A673 (cell line): Measurements from ENCODE around the gene SLC38A8. TPM values are rescaled to one million over a fixed set of nuclear protein-coding genes. Genes with fewer than 3 reads are reported as not detected.

ENCODE experiments used
- BruUV-seq: library from RNA; stranded (reverse); fragments of 400-500 nt; replicated peaks from 2 replicates; lab custom pipeline; 2021; lab: Mats Ljungman, UMichigan
- CTCF ChIA-PET: fragments of 300-600 bp; sonication (Branson Sonifier 250); formaldehyde crosslinking; loops from one replicate; lab custom pipeline; 2022; ENCODE audit warnings: antibody characterized with exemption; lab: Charles Lee
- POLR2A ChIA-PET: fragments of 300-600 bp; sonication (Branson Sonifier 250); formaldehyde crosslinking; loops from one replicate; lab custom pipeline; 2022; ENCODE audit warnings: antibody characterized with exemption; ENCODE audit not compliant: low non-redundant PET; lab: Charles Lee
- DNase-seq: peaks from one replicate; pipeline ENCODE4 v3.0.0-alpha.2; 2015; ENCODE audit warnings: low spot score
- H3K27ac ChIP-seq: fragments of 200-600 bp; sonication (generic); 2 replicates; pipeline ENCODE4 v1.5.1; 2016; ENCODE audit warnings: mixed run types, low read depth, mild to moderate bottlenecking, mixed read lengths, antibody characterized with exemption, low read length; ENCODE audit not compliant: poor library complexity, severe bottlenecking
- H3K27me3 ChIP-seq: fragments of 200-600 bp; sonication (generic); replicated peaks from 2 replicates; pipeline ENCODE4 v1.6.1; 2017; ENCODE audit warnings: mixed run types, low read depth, mild to moderate bottlenecking, mixed read lengths, antibody characterized with exemption, low read length; ENCODE audit not compliant: insufficient read depth, poor library complexity
- H3K36me3 ChIP-seq: fragments of 200-600 bp; sonication (generic); 2 replicates; pipeline ENCODE4 v1.6.1; 2016; ENCODE audit warnings: mixed run types, mild to moderate bottlenecking, mixed read lengths, antibody characterized with exemption, low read length; ENCODE audit not compliant: insufficient read depth, poor library complexity, severe bottlenecking
- H3K4me1 ChIP-seq: fragments of 200-600 bp; sonication (generic); 2 replicates; pipeline ENCODE4 v1.6.1; 2017; ENCODE audit warnings: mixed run types, mild to moderate bottlenecking, mixed read lengths, antibody characterized with exemption, low read length; ENCODE audit not compliant: insufficient read depth, poor library complexity, severe bottlenecking
- H3K4me3 ChIP-seq: fragments of 200-600 bp; sonication (generic); 2 replicates; pipeline ENCODE4 v1.5.1; 2016; ENCODE audit warnings: low read depth, mixed run types, mild to moderate bottlenecking, mixed read lengths, low read length; ENCODE audit not compliant: poor library complexity, severe bottlenecking
- H3K9me3 ChIP-seq: fragments of 200-600 bp; sonication (generic); 2 replicates; pipeline ENCODE4 v1.6.1; 2016; ENCODE audit warnings: mixed run types, low read depth, mild to moderate bottlenecking, mixed read lengths, antibody characterized with exemption, low read length; ENCODE audit not compliant: poor library complexity, severe bottlenecking
- EZH2 ChIP-seq: fragments of 200-600 bp; sonication (generic); IDR thresholded peaks from 2 replicates; pipeline ENCODE4 v1.6.1; 2017; ENCODE audit warnings: borderline replicate concordance, low read depth, mild to moderate bottlenecking, mixed read lengths, antibody characterized with exemption, low read length; ENCODE audit not compliant: poor library complexity, severe bottlenecking
- intact Hi-C: fragments of 100-400 bp; cut with micrococcal nuclease; formaldehyde crosslinking; loops from one replicate; pipeline ENCODE4 v1.10.0; 2022; ENCODE audit not compliant: unreplicated experiment
- total RNA-seq: library from RNA; stranded (reverse); gene quantifications from 2 replicates; pipeline ENCODE4 v1.2.3, GENCODE V29; 2021
- TF ChIP-seq, protein P1 (sequence below): fragments of 300-800, 200-600 bp; sonication (generic); conservative IDR thresholded peaks from 2 replicates; pipeline ENCODE4 v1.5.1; 2017; ENCODE audit warnings: low read depth, mild to moderate bottlenecking, antibody characterized with exemption, low read length, moderate library complexity, mixed read lengths

The SLC38A8 gene
- total RNA-seq, 1 experiment from 2014 or later = not detected

DNA sequence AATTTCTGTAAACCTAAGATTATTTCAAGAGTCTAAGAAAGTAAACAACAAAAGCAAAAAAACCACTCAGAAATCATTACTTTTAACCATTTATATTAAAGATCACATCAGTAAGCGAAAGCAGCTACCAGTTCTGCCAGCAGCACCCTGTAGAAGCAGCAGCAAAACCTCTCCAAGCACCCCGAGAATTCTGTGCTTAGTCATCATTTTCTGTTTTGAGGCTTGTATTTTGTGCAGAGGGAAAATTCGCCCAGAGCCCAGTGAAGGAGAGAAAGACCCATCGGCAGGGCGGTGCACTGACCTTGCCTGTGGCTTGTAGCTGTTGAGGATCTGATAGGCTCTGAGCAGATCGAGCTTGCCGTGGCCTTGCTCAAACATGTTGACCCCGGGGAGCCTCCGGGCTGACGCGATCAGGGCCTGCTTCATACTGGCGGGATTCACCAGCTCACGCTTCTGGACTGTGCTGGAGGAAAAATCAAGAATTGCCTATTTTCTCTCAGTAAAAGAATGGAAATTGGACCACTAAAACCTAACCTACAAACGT, 38.9 kb upstream of the SLC38A8 start:
- Histone ChIP-seq H3K4me3 (no peak overlapping the region), H3K36me3 (peaks cover 16% of the 10 kb centered on the region), H3K9me3 (no peaks in the 10 kb centered on the region), H3K4me1 (no peaks in the 10 kb centered on the region), H3K27ac (no peak overlapping the region), H3K27me3 (no peaks in the 10 kb centered on the region)
- intact Hi-C loops = no loop called here
- DNase-seq = no peak
- ChIA-PET CTCF (no interaction called here), POLR2A (no interaction called here)
- no TSS peak for BruUV-seq
- no peak for TF ChIP-seq EZH2
- TF ChIP-seq, protein P1, sequence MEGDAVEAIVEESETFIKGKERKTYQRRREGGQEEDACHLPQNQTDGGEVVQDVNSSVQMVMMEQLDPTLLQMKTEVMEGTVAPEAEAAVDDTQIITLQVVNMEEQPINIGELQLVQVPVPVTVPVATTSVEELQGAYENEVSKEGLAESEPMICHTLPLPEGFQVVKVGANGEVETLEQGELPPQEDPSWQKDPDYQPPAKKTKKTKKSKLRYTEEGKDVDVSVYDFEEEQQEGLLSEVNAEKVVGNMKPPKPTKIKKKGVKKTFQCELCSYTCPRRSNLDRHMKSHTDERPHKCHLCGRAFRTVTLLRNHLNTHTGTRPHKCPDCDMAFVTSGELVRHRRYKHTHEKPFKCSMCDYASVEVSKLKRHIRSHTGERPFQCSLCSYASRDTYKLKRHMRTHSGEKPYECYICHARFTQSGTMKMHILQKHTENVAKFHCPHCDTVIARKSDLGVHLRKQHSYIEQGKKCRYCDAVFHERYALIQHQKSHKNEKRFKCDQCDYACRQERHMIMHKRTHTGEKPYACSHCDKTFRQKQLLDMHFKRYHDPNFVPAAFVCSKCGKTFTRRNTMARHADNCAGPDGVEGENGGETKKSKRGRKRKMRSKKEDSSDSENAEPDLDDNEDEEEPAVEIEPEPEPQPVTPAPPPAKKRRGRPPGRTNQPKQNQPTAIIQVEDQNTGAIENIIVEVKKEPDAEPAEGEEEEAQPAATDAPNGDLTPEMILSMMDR = no peak

DNA sequence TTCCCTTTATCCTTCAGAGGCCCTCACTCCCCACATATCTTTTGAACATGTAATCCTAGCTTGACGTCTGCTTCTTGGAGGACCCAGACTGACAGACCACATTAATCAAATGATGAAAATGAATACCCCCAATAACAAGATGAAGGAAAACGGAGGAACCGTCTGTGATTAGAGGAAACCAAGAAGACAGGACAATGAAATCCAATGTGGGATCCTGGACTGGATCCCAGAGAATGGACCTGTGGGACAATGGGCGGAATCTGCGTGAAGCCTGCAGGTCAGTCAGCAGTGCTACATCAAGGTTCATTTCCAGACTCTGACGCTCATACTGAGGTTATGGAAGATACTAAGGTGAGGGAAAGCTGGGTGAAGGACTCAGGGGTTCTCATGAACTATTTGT, 38.2 kb upstream of the SLC38A8 start:
- intact Hi-C loops = no loop called here
- Histone ChIP-seq H3K27ac (no peak overlapping the region), H3K4me3 (no peak overlapping the region), H3K4me1 (no peaks in the 10 kb centered on the region), H3K9me3 (no peaks in the 10 kb centered on the region), H3K36me3 (peaks cover 15% of the 10 kb centered on the region), H3K27me3 (no peaks in the 10 kb centered on the region)
- BruUV-seq = no TSS peak
- ChIA-PET POLR2A (no interaction called here), CTCF (no interaction called here)
- no peak for DNase-seq
- TF ChIP-seq, protein P1 = no peak
- TF ChIP-seq EZH2 = no peak

DNA sequence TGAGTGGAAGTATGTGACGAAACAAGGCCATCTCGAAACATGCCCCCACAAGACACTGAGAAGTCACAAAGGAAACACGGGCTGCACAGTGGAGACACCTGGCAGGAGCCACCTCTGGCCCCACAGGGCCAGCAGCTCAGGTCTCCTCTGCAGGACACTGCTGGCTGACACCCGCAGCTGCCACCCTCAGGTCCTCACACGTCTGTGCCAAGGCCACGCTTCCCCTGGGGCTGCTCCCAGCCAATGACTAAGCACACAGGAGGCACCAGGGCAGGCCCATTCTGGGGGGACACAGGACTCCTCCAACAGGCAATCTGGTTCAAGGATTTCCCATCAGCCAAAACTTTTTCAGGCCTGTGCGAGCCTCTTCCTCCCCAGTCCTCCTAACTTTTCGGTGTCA, 37.8 kb upstream of the SLC38A8 start:
- Histone ChIP-seq H3K4me1 (no peaks in the 10 kb centered on the region), H3K4me3 (no peak overlapping the region), H3K27me3 (no peaks in the 10 kb centered on the region), H3K36me3 (peaks cover 17% of the 10 kb centered on the region), H3K9me3 (no peaks in the 10 kb centered on the region), H3K27ac (no peak overlapping the region)
- CTCF ChIA-PET = no interaction called here
- TF ChIP-seq EZH2 = no peak
- TF ChIP-seq, protein P1 = no peak
- no peak for DNase-seq
- intact Hi-C loops = no loop called here
- POLR2A ChIA-PET = no interaction called here
- no TSS peak for BruUV-seq
